Skeletal muscle tissue (tissue), 4 donors: ENCODE data around the gene NCBP3. TPM values are rescaled to one million over a fixed set of nuclear protein-coding genes. Genes with fewer than 3 reads are reported as not detected.

Experiments
- H3K27ac ChIP-seq: one replicate; pipeline ENCODE4 v1.7.0; 2013; ENCODE audit warnings: mild to moderate bottlenecking, low read depth, low read length, inconsistent platforms
- H3K27me3 ChIP-seq, 3 donors: one replicate each; pipeline ENCODE4 v1.7.0; 2013; ENCODE audit warnings: low read length in 3 of 3; ENCODE audit not compliant: control insufficient read depth in 3 of 3, insufficient read depth in 3 of 3
- H3K36me3 ChIP-seq, 3 donors: one replicate each; pipeline ENCODE4 v1.7.0; 2013; ENCODE audit warnings: low read length in 3 of 3; ENCODE audit not compliant: control insufficient read depth in 3 of 3, insufficient read depth in 3 of 3
- H3K4me1 ChIP-seq, 3 donors: one replicate each; pipeline ENCODE4 v1.7.0; 2013; ENCODE audit warnings: low read length in 3 of 3, mild to moderate bottlenecking in 3 of 3; ENCODE audit not compliant: control insufficient read depth in 3 of 3, insufficient read depth in 3 of 3
- H3K4me3 ChIP-seq, 3 donors: one replicate each; pipeline ENCODE4 v1.7.0; 2013; ENCODE audit warnings: low read length in 3 of 3
- H3K9ac ChIP-seq, 3 donors: one replicate each; pipeline ENCODE4 v1.7.0; 2013; ENCODE audit warnings: low read length in 3 of 3, mild to moderate bottlenecking in 3 of 3, moderate library complexity in 2 of 3, low read depth in 1 of 3
- H3K9me3 ChIP-seq, 3 donors: one replicate each; pipeline ENCODE4 v1.7.0; 2013; ENCODE audit warnings: low read length in 3 of 3; ENCODE audit not compliant: control insufficient read depth in 3 of 3
- total RNA-seq: library from RNA; depleted of rRNA; stranded (reverse); fragments of >200 nt; gene quantifications from one replicate; pipeline ENCODE4 v1.2.3, GENCODE V29; 2014
- donor health status: Osteomylitis.

Gene NCBP3
- total RNA-seq, 1 donor from 2014 or later = 17.2 TPM

DNA sequence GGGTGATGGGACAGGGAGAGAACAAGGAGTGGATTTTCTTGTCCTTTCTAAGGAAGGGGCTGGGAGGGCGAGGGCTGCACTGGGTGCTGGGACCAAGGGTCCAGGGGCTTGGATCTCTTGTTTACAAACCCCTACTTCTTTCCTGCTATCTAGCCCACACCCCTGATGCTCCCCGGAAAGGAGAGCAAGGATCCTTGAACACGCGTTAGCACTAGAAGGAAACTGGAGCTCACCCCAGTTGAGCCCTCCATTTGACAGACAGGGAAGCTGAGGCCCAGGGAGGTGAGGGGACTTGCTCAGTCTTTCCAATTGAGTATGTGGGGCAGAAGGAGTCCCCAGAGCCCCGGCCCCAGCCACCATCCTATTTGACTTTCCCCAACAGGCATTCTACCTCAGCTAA lies 40.5 kb downstream of the NCBP3 start:
- Histone ChIP-seq H3K9ac (no peak overlapping the region), H3K4me1 (no peaks in the 10 kb centered on the region), H3K27me3 (no peaks in the 10 kb centered on the region), H3K36me3 (peaks cover 15 to 25% (median 21%) of the 10 kb centered on the region in 3 donors), H3K27ac (no peak overlapping the region), H3K9me3 (no peaks in the 10 kb centered on the region), H3K4me3 (no peak overlapping the region)

DNA sequence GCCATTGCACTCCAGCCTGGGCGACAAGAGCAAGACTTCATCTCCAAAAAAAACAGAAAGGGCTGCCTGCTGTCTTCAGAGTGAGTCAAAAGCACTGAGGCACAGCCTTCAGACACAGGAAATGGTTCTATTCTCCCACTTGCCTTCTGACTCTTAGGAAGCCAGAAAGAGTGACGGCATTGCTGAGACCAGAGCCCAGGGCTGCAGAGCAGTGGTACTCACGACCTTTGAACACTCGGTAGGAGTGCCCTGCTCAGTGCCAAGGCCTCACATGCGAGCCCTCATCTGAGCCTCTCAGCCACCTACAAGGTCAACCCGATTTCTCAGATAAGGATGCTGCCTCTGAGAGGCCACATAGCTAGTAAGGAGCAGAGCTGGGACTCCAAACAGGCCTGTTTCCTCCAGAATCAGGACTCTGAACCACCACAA lies 41.5 kb downstream of the NCBP3 start:
- Histone ChIP-seq H3K27me3 (no peaks in the 10 kb centered on the region), H3K9me3 (no peaks in the 10 kb centered on the region), H3K9ac (no peak overlapping the region), H3K27ac (no peak overlapping the region), H3K36me3 (peaks cover 10 to 17% (median 12%) of the 10 kb centered on the region in 3 donors), H3K4me1 (no peaks in the 10 kb centered on the region), H3K4me3 (no peak overlapping the region)

DNA sequence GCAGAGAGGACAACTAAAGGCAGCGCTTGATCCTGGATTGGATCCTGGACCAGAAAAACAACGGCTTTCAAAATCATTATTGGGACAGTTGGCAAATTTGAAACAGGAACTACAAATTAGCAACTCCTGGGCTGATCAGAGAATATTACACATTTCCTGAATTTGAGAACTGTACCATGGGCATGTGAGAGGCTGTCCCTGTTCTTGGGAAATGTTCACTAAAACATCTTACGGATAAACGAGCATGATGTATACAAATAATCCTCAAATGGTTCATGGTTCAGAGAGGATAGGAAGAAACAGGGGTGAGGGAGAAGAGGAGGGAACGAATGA lies 42.8 kb downstream of the NCBP3 start:
- no peaks in the 10 kb centered on the region for H3K4me1 ChIP-seq
- H3K9ac ChIP-seq = no peak overlapping the region
- H3K36me3 ChIP-seq = peaks cover 6 to 17% (median 6%) of the 10 kb centered on the region in 3 donors
- H3K9me3 ChIP-seq = no peaks in the 10 kb centered on the region
- no peak overlapping the region for H3K27ac ChIP-seq
- H3K27me3 ChIP-seq = no peaks in the 10 kb centered on the region
- no peak overlapping the region for H3K4me3 ChIP-seq

DNA sequence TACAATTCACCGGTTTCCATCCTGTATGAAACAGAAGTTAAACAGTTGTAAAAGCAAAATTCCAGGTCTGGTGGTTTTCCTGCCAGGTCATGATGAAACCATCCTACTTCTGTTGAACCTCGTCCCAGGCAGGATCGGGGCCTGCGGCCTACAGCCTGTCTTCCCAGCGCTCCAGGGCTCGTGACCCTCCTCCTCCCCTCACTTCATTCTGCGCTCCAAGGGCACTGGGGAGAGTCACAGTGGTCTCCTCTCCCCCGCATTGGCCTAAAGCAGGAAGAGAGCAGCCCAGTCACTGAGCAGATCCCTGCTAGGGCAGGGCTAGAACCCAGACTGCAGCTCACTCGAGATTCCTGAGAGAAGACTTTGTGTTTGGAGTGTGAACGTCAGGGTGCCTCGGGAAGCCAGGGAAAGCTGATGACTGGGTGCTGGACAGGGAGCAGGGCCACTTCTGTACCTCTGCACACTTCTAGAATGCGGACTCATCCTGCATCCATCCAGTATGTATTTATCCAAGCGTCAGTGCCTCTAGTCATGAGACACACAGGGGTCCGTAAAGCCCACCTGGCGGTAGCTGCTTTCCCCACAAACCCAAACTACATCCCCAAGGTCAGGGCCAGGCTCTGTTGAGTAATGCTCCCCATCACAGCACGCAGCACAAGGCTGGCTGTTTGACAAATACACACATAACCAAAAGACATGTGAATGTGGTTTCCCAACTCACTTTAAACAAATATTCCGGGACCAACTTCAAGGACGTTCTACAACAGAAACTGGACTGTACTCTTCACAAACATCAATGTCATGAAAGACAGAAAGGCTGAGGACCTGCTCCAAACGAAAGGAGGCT lies 43.4 kb downstream of the NCBP3 start:
- no peaks in the 10 kb centered on the region for H3K4me1 ChIP-seq
- H3K9ac ChIP-seq = no peak overlapping the region
- H3K4me3 ChIP-seq = no peak overlapping the region
- peaks cover 4 to 13% (median 6%) of the 10 kb centered on the region in 3 donors for H3K36me3 ChIP-seq
- no peaks in the 10 kb centered on the region for H3K27me3 ChIP-seq
- H3K9me3 ChIP-seq = no peaks in the 10 kb centered on the region
- peak overlapping the region; percentile 51 for H3K27ac ChIP-seq

DNA sequence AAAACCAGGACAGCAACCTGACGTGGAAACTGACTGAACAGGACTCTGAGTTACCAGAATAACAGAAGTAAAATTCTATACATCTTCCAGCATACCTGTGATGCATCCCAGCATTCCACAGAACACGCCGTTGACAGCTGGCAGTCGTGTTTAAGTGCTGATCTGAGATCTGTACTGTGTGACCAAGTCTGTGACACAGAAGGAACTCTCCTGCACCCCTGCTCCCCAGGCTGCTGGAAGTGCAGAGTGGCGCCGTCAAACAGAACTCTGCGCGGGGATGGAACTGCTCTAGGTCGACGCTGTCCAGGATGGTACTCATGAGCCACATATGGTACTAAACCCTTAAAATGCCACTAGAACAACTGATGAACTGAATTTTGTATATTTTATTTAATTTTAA lies 44.3 kb downstream of the NCBP3 start:
- Histone ChIP-seq H3K4me3 (no peak overlapping the region), H3K27me3 (no peaks in the 10 kb centered on the region), H3K9ac (no peak overlapping the region), H3K4me1 (no peaks in the 10 kb centered on the region), H3K27ac (no peak overlapping the region), H3K9me3 (no peaks in the 10 kb centered on the region), H3K36me3 (peaks cover 0 to 9% (median 6%) of the 10 kb centered on the region in 3 donors)

DNA sequence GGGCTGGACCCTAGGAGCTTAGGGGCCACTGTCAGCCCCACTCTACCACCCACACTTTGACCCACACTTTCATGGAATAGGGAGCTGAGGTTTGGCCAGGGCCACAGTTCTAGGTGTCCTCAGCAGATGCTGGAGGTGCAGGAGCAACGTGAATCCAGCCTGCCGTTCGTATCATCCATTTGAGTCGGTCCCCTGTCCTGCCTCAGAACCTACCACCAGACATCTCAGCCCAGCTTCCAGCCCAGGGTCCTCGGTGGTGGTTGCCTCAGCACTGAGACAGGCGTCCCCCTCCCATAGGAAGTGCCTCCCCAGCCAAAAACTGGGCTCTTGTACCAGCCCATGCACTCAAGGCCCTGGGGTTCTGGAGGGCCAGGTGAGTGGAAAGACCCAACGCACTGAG lies 44.7 kb downstream of the NCBP3 start:
- Histone ChIP-seq H3K4me3 (no peak overlapping the region), H3K4me1 (no peaks in the 10 kb centered on the region), H3K9ac (no peak overlapping the region), H3K27me3 (no peaks in the 10 kb centered on the region), H3K27ac (no peak overlapping the region), H3K9me3 (no peaks in the 10 kb centered on the region), H3K36me3 (peaks cover 0 to 9% (median 5%) of the 10 kb centered on the region in 3 donors)

DNA sequence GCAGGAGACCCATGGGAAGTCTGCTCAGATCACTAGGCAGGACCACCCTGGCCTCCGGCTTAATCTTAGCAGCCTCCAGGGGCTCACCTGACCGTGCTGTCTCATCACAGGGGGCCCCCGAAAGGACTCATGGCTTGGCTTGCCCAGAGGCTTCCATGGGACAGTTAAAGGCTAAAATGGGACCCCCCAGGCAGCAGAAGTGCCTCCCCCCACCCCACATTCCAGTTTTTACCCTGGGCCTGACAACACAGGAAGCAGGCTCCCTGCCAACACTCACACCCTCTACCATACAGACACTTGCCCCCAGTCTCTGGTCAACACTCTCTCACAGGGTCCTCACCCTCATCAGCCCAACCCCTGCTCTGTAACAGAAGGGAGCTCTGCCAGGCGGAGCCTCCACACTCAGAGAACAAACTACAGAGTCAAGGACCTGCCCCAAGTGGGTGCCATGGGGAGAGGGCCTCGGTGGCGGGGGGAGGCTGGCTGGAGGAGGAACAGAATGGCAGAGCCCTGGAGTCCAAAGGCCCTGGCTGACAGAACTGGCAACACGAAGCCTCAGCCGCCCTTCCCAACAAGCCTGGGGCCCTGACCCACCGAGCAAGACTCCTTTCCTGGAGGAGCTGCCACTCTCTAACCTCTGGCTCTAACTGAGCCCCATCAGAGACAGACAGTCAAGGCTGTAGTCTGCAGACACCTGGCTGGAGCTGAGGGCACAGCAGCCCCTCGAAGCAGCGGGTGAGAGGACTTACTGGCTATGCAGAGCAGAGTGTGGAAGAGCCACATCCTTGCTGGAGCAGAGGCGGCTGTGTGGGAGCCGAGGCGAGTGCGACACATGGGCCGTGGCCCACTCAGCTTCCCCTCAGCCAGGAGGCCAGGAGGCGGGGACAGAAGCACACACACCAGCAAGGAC lies 45.4 kb downstream of the NCBP3 start, which contains the start of gene ITGAE:
TSS of gene ITGAE (minus strand) at position 827 of the 910 bp plus-strand sequence. CDS start at position 783, 44 bp downstream.
- H3K4me1 ChIP-seq = peaks cover 0 to 3% (median 0%) of the 10 kb centered on the region in 3 donors
- H3K9ac ChIP-seq = no peak within 1 kb of the TSS
- no peak within 1 kb of the TSS for H3K27ac ChIP-seq
- H3K4me3 ChIP-seq = no peak within 1 kb of the TSS
- H3K9me3 ChIP-seq = no peaks in the 10 kb centered on the region
- H3K36me3 ChIP-seq = peaks cover 0 to 10% (median 4%) of the 10 kb centered on the region in 3 donors
- peaks cover 0 to 7% (median 2%) of the 10 kb centered on the region in 3 donors for H3K27me3 ChIP-seq

DNA sequence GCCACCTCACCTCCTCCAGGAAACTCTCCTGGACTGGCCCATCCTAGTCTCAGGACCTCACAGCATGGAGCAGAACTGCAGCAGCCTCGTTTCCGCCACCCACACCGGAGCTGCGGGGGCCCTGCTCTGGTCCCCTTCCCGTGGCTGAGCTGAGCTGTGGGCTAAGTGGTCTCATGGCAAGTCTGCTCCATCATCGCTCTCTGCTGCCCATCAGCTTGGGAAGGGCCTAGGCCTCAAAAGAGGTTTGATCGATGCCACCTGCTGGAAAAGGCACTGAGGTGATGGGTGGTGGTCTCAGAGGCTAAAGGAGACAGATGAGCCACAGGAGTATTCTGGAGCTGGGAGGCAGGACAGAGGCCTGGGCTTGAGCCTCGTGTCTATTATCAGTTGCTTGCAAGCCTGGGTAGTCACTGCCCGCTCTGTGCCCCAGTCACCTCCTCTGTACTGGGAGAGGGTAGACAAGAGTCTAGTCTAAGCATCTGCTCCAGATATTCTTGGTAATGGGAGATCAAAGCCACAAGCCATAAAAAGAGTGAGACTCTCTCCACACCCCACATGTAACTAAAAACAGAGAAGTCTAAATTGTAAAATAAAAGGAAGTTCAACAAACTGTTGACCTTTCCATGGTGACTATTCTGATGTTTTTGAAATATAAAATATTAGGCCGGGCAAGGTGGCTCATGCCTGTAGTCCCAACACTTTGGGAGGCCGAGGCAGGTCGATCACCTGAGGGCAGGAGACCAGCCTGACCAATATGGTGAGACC lies 46.7 kb downstream of the NCBP3 start:
- Histone ChIP-seq H3K27ac (no peak overlapping the region), H3K27me3 (peaks cover 0 to 8% (median 2%) of the 10 kb centered on the region in 3 donors), H3K36me3 (peaks cover 0 to 7% (median 4%) of the 10 kb centered on the region in 3 donors), H3K4me1 (peaks cover 0 to 4% (median 0%) of the 10 kb centered on the region in 3 donors), H3K4me3 (no peak overlapping the region), H3K9ac (no peak overlapping the region), H3K9me3 (no peaks in the 10 kb centered on the region)

DNA sequence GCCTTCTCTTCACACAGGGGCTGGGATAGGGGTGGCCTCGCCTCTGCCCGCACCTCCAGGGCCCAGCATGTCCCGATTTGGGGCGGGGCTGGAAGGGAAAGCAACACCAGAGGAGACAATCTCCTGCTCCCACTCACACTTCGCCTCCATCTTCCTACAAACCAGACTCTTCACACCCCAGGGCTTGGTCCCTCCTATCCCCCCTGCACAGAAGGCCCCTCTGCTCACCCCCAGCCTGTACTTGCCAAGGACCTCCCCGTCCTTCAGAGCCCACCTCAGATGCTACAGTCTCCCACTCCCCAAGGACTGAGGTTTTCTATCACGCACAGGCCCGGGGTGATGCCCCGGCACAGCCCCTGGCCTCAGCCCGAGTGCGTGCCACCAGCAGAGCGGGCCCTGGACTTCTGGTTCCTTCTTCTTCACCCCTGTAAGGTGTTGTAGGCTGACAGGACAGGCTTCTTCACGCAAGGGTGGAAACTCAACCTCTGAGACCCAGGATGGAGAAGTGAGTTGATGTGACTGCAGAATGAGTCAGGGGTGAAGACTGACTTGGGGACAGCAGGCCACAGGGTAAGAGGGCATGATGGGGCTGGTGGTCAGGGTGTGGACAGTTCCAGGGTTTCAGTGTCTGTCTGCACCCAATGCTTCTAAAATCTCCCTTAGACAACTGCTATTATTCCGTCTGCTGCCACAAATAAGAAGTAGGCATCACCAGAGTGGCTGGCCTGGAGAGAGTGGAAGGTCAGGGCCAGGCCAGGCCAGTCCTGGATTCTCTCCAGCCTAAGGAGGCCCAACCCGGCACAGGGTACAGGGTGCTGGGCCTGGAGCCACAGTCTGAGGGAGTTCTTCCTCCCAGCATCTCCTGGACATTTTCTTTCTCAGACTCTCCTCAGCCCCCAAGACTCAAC lies 47.5 kb downstream of the NCBP3 start:
- Histone ChIP-seq H3K27me3 (peaks cover 0 to 8% (median 2%) of the 10 kb centered on the region in 3 donors), H3K9ac (no peak overlapping the region), H3K27ac (no peak overlapping the region), H3K36me3 (peaks cover 0 to 7% (median 4%) of the 10 kb centered on the region in 3 donors), H3K9me3 (no peaks in the 10 kb centered on the region), H3K4me1 (peaks cover 0 to 4% (median 0%) of the 10 kb centered on the region in 3 donors), H3K4me3 (no peak overlapping the region)
